Ovary (tissue), 9 donors: ENCODE data around the gene SLC9A3. TPM values are rescaled to one million over a fixed set of nuclear protein-coding genes. Genes with fewer than 3 reads are reported as not detected.

Source experiments
- DNase-seq, 5 donors: peaks; one replicate each; pipeline ENCODE4 v3.0.0-alpha.2; 2019 to 2020
- H3K27ac ChIP-seq, 2 donors: fragments of 200-600 bp; one replicate each; pipeline versions ENCODE4 v1.5.1 to v1.8.0; 2019 to 2022
- H3K27me3 ChIP-seq: fragments of 200-600 bp; one replicate; pipeline ENCODE4 v1.8.0; 2022
- H3K36me3 ChIP-seq: fragments of 200-600 bp; sonication (generic); one replicate; pipeline ENCODE4 v1.5.1; 2019
- H3K4me1 ChIP-seq: one replicate; pipeline ENCODE4 v1.8.1; 2013; ENCODE audit warnings: mild to moderate bottlenecking, moderate library complexity; ENCODE audit not compliant: insufficient read depth
- H3K4me3 ChIP-seq: fragments of 200-600 bp; sonication (generic); one replicate; pipeline ENCODE4 v1.5.1; 2017
- H3K9me3 ChIP-seq, 2 donors: fragments of 200-600 bp in 1 of 2; sonication (generic) in 1 of 2; one replicate each; pipeline versions ENCODE4 v1.5.1 to v1.8.1; 2013 to 2019; ENCODE audit warnings: mild to moderate bottlenecking in 1 of 2, moderate library complexity in 1 of 2
- CTCF ChIP-seq, 3 donors: fragments of 450-650 bp in 2 of 3; fragments of 200-600 bp in 1 of 3; IDR thresholded peaks; one replicate each; pipeline versions ENCODE4 v1.5.1 to v1.8.0; 2016 to 2022; ENCODE audit warnings: antibody characterized with exemption in 3 of 3, mild to moderate bottlenecking in 1 of 3
- EP300 ChIP-seq: sonication (generic); formaldehyde crosslinking; IDR thresholded peaks from one replicate; pipeline ENCODE4 v1.6.1; 2017; ENCODE audit warnings: antibody characterized with exemption
- POLR2A ChIP-seq: fragments of 450-650 bp; IDR thresholded peaks from one replicate; pipeline ENCODE4 v1.6.1; 2017; ENCODE audit warnings: antibody characterized with exemption, mild to moderate bottlenecking, moderate library complexity
- WGBS, 3 donors: extraction: QIAGEN DNeasy Blood & Tissue Kit in 1 of 3; methylation state at CpG; one replicate each; pipeline versions ENCODE4 v1.1.5 to v1.1.7; 2013 to 2017; 5-methylcytosine and 5-hydroxymethylcytosine counted together
- intact Hi-C, 4 donors: fragments of 100-400 bp; cut with DNase I; formaldehyde crosslinking; loops; one replicate each; pipeline versions ENCODE4 v1.11.0 to v1.15.1; 2022 to 2023
- polyA plus RNA-seq, 2 donors: library from polyadenylated mRNA; stranded (reverse); fragments of 200-250 nt in 1 of 2; fragments of 350-450 nt in 1 of 2; fragmentation: Illumina TruSeq in 1 of 2; extraction: RNeasy Lipid Tissue Mini Kit (QIAGEN cat#74804) in 1 of 2; gene quantifications; one replicate each; pipeline ENCODE4 v1.2.3, GENCODE V29; 2013 to 2014
- total RNA-seq, 7 donors: library from RNA; depleted of rRNA in 2 of 7; stranded (reverse); fragments of >200 nt in 2 of 7; fragmentation: NEBNext Ultra II Directional in 3 of 7; extraction: Animal tissue kit (Norgen Biotek cat#: 25700) in 3 of 7; gene quantifications; one replicate each; pipeline versions ENCODE4 v1.1.0 to v1.2.4, GENCODE V29; 2016 to 2023
- donor health status: DM: no; HTN: no; CAD: no; lungs with moderate emphysema.
- donor health status: DM: no; HTN: no; CAD: no.
- donor health status: Bipolar disorder and iron deficiency.
- donor health status: DM: yes; HTN: yes; CAD: no.
- donor health status: DM: no; HTN: no; CAD: no.
- donor health status: DM: yes; HTN: yes; CAD: no.

The SLC9A3 gene
- total and polyA plus RNA-seq, 9 donors = 1.2 to 3.6 (median 1.9) TPM

- Histone ChIP-seq H3K27me3 (no peaks in the 10 kb centered on the region), H3K27ac (no peak overlapping the region), H3K9me3 (no peaks in the 10 kb centered on the region), H3K36me3 (no peaks in the 10 kb centered on the region), H3K4me1 (no peaks in the 10 kb centered on the region), H3K4me3 (no peak overlapping the region)
- 32 to 40% (median 39%) methylated on average over 12 to 17 of the region's 17 CpGs for WGBS, 3 donors
- intact Hi-C loops = no loop called here
- TF ChIP-seq POLR2A (no peak), CTCF (IDR thresholded peaks at IDR 0.05) (no peak), EP300 (no peak)
- DNase-seq = peak in 1 of 5 donors; percentile 3
Measured at GRCh38 chr5:540906-541538, 16.8 kb upstream of the SLC9A3 start.

- intact Hi-C loops = no loop called here
- peak in 1 of 5 donors; percentile 6 for DNase-seq
- Histone ChIP-seq H3K9me3 (no peaks in the 10 kb centered on the region), H3K4me1 (no peaks in the 10 kb centered on the region), H3K27ac (no peak overlapping the region), H3K36me3 (no peaks in the 10 kb centered on the region), H3K27me3 (no peaks in the 10 kb centered on the region), H3K4me3 (no peak overlapping the region)
- TF ChIP-seq EP300 = no peak
- TF ChIP-seq POLR2A = no peak
- TF ChIP-seq CTCF (IDR thresholded peaks at IDR 0.05) = no peak
- WGBS, 3 donors = 41 to 52% (median 49%) methylated on average over 22 to 23 of the region's 23 CpGs
Measured at GRCh38 chr5:540071-540905, 16.0 kb upstream of the SLC9A3 start.

- 5 to 13% (median 8%) methylated on average over 21 to 25 of the region's 25 CpGs for WGBS, 3 donors
- no peak overlapping the region for H3K4me3 ChIP-seq
- intact Hi-C loops = no loop called here
- TF ChIP-seq EP300 (no peak), POLR2A (no peak), CTCF (IDR thresholded peaks at IDR 0.05) (no peak)
- no peaks in the 10 kb centered on the region for H3K4me1 ChIP-seq
- H3K27ac ChIP-seq = no peak overlapping the region
- no peaks in the 10 kb centered on the region for H3K27me3 ChIP-seq
- no peaks in the 10 kb centered on the region for H3K36me3 ChIP-seq
- H3K9me3 ChIP-seq = no peaks in the 10 kb centered on the region
- peak in 1 of 5 donors; percentile 5 for DNase-seq
Measured at GRCh38 chr5:539469-540070, 15.3 kb upstream of the SLC9A3 start.

- intact Hi-C loops = no loop called here
- no peak overlapping the region for H3K4me3 ChIP-seq
- H3K27ac ChIP-seq = no peak overlapping the region
- WGBS, 3 donors = 44 to 54% (median 48%) methylated on average over 25 to 27 of the region's 27 CpGs
- no peak for TF ChIP-seq EP300
- TF ChIP-seq POLR2A = no peak
- no peak for TF ChIP-seq CTCF (IDR thresholded peaks at IDR 0.05)
- H3K27me3 ChIP-seq = no peaks in the 10 kb centered on the region
- H3K9me3 ChIP-seq = no peaks in the 10 kb centered on the region
- peak in 1 of 5 donors; percentile 10 for DNase-seq
- no peaks in the 10 kb centered on the region for H3K4me1 ChIP-seq
- no peaks in the 10 kb centered on the region for H3K36me3 ChIP-seq
Measured at GRCh38 chr5:538801-539468, 14.7 kb upstream of the SLC9A3 start.
